Activated T-helper 17 cell treated with anti-CD3 and anti-CD28 coated beads, Interleukin-2, amount 50 U/mL, for 72 hours (primary cell): ENCODE results near the gene BEST3. TPM values are rescaled to one million over a fixed set of nuclear protein-coding genes. Genes with fewer than 3 reads are reported as not detected.
"Not testable (repeated sequence)": the region's sequence is repeated elsewhere in the genome, so short reads cannot be mapped to it uniquely, and the experiment has no call there.

Experiments
- ATAC-seq: fragments of 150-1000 bp; cut with Tn5 transposase; replicated peaks from 2 replicates; pipeline ENCODE4 v1.10.0; 2021; ENCODE audit warnings: mild to moderate bottlenecking, moderate library complexity
- H3K27ac Mint-ChIP-seq: one replicate; pipeline ENCODE4 v1.8.0; 2022; ENCODE audit warnings: mixed read lengths
- H3K27me3 Mint-ChIP-seq: one replicate; pipeline ENCODE4 v1.8.0; 2022; ENCODE audit warnings: mixed read lengths
- H3K36me3 Mint-ChIP-seq: one replicate; pipeline ENCODE4 v1.8.0; 2022; ENCODE audit warnings: low read depth, mild to moderate bottlenecking, mixed read lengths
- H3K4me1 Mint-ChIP-seq: one replicate; pipeline ENCODE4 v1.8.0; 2022; ENCODE audit warnings: mixed read lengths
- H3K4me3 Mint-ChIP-seq: one replicate; pipeline ENCODE4 v1.8.0; 2022; ENCODE audit warnings: mild to moderate bottlenecking, mixed read lengths
- H3K9me3 Mint-ChIP-seq: one replicate; pipeline ENCODE4 v1.8.0; 2022; ENCODE audit warnings: mixed read lengths
- total RNA-seq, 2 donors: library from RNA; stranded (reverse); gene quantifications; one replicate each; pipeline ENCODE4 v1.2.3, GENCODE V29; 2022

Gene BEST3
- total RNA-seq, 2 donors from 2014 or later, result not detected

- Mint-ChIP-seq H3K27me3 (no peaks in the 10 kb centered on the region), H3K27ac (no peak overlapping the region), H3K4me3 (no peak overlapping the region), H3K36me3 (no peaks in the 10 kb centered on the region), H3K9me3 (no peaks in the 10 kb centered on the region), H3K4me1 (no peaks in the 10 kb centered on the region)
- ATAC-seq, result no peak
These were observed 26.9 kb downstream of the BEST3 start for GRCh38 chr12:69672195-69672594.

GRCh38 chr12:69671597-69671996 is 27.5 kb downstream of the BEST3 start:
- Mint-ChIP-seq H3K4me1 (no peaks in the 10 kb centered on the region), H3K27me3 (no peaks in the 10 kb centered on the region), H3K36me3 (no peaks in the 10 kb centered on the region), H3K4me3 (no peak overlapping the region), H3K9me3 (no peaks in the 10 kb centered on the region), H3K27ac (no peak overlapping the region)
- ATAC-seq, result no peak

- H3K9me3 Mint-ChIP-seq, result no peaks in the 10 kb centered on the region
- peaks cover 4% of the 10 kb centered on the region for H3K27me3 Mint-ChIP-seq
- no peak overlapping the region for H3K4me3 Mint-ChIP-seq
- no peak for ATAC-seq
- no peak overlapping the region for H3K27ac Mint-ChIP-seq
- no peaks in the 10 kb centered on the region for H3K36me3 Mint-ChIP-seq
- H3K4me1 Mint-ChIP-seq, result no peaks in the 10 kb centered on the region
These were observed 32.3 kb downstream of the BEST3 start for GRCh38 chr12:69666798-69667197.

GRCh38 chr12:69664930-69665377 is 34.1 kb downstream of the BEST3 start:
- H3K4me1 Mint-ChIP-seq, H3K27ac Mint-ChIP-seq, ATAC-seq, H3K9me3 Mint-ChIP-seq, H3K36me3 Mint-ChIP-seq, H3K4me3 Mint-ChIP-seq: not testable (repeated sequence)
- H3K27me3 Mint-ChIP-seq, result peaks cover 11% of the 10 kb centered on the region

GRCh38 chr12:69663726-69664125 is 35.4 kb downstream of the BEST3 start:
- Mint-ChIP-seq H3K27me3 (peaks cover 18% of the 10 kb centered on the region), H3K27ac (no peak overlapping the region), H3K9me3 (no peaks in the 10 kb centered on the region), H3K4me1 (no peaks in the 10 kb centered on the region), H3K36me3 (no peaks in the 10 kb centered on the region), H3K4me3 (no peak overlapping the region)
- ATAC-seq, result no peak

GRCh38 chr12:69662764-69663163 is 36.3 kb downstream of the BEST3 start:
- H3K9me3 Mint-ChIP-seq, result no peaks in the 10 kb centered on the region
- ATAC-seq, result no peak
- peaks cover 24% of the 10 kb centered on the region for H3K27me3 Mint-ChIP-seq
- no peak overlapping the region for H3K27ac Mint-ChIP-seq
- H3K36me3 Mint-ChIP-seq, result no peaks in the 10 kb centered on the region
- no peaks in the 10 kb centered on the region for H3K4me1 Mint-ChIP-seq
- no peak overlapping the region for H3K4me3 Mint-ChIP-seq

GRCh38 chr12:69661386-69661785 is 37.7 kb downstream of the BEST3 start:
- H3K4me1 Mint-ChIP-seq, result no peaks in the 10 kb centered on the region
- H3K27me3 Mint-ChIP-seq, result peaks cover 25% of the 10 kb centered on the region
- no peak overlapping the region for H3K27ac Mint-ChIP-seq
- H3K4me3 Mint-ChIP-seq, result no peak overlapping the region
- H3K36me3 Mint-ChIP-seq, result no peaks in the 10 kb centered on the region
- no peak for ATAC-seq
- H3K9me3 Mint-ChIP-seq, result no peaks in the 10 kb centered on the region

GRCh38 chr12:69660164-69660863 is 38.8 kb downstream of the BEST3 start:
- H3K9me3 Mint-ChIP-seq, result no peaks in the 10 kb centered on the region
- H3K36me3 Mint-ChIP-seq, result no peaks in the 10 kb centered on the region
- no peaks in the 10 kb centered on the region for H3K4me1 Mint-ChIP-seq
- H3K4me3 Mint-ChIP-seq, result no peak overlapping the region
- H3K27me3 Mint-ChIP-seq, result peaks cover 28% of the 10 kb centered on the region
- ATAC-seq, result no peak
- H3K27ac Mint-ChIP-seq, result no peak overlapping the region

GRCh38 chr12:69658203-69658602 is 40.9 kb downstream of the BEST3 start:
- no peak for ATAC-seq
- H3K27ac Mint-ChIP-seq, result no peak overlapping the region
- H3K4me3 Mint-ChIP-seq, result no peak overlapping the region
- no peaks in the 10 kb centered on the region for H3K4me1 Mint-ChIP-seq
- H3K27me3 Mint-ChIP-seq, result peaks cover 24% of the 10 kb centered on the region
- H3K9me3 Mint-ChIP-seq, result no peaks in the 10 kb centered on the region
- no peaks in the 10 kb centered on the region for H3K36me3 Mint-ChIP-seq

- no peak for ATAC-seq
- Mint-ChIP-seq H3K4me1 (no peaks in the 10 kb centered on the region), H3K4me3 (no peak overlapping the region), H3K27ac (no peak overlapping the region), H3K9me3 (no peaks in the 10 kb centered on the region), H3K27me3 (peaks cover 24% of the 10 kb centered on the region), H3K36me3 (no peaks in the 10 kb centered on the region)
These were observed 41.5 kb downstream of the BEST3 start for GRCh38 chr12:69657376-69658137.

GRCh38 chr12:69655616-69656340 is 43.3 kb downstream of the BEST3 start:
- no peaks in the 10 kb centered on the region for H3K4me1 Mint-ChIP-seq
- H3K27ac Mint-ChIP-seq, result no peak overlapping the region
- H3K9me3 Mint-ChIP-seq, result no peaks in the 10 kb centered on the region
- H3K4me3 Mint-ChIP-seq, result no peak overlapping the region
- H3K36me3 Mint-ChIP-seq, result no peaks in the 10 kb centered on the region
- H3K27me3 Mint-ChIP-seq, result peaks cover 26% of the 10 kb centered on the region
- ATAC-seq, result no peak

GRCh38 chr12:69653703-69654102 is 45.4 kb downstream of the BEST3 start:
- Mint-ChIP-seq H3K27me3 (peaks cover 18% of the 10 kb centered on the region), H3K36me3 (no peaks in the 10 kb centered on the region), H3K9me3 (no peaks in the 10 kb centered on the region), H3K27ac (no peak overlapping the region), H3K4me3 (no peak overlapping the region), H3K4me1 (no peaks in the 10 kb centered on the region)
- no peak for ATAC-seq

- Mint-ChIP-seq H3K4me1 (no peaks in the 10 kb centered on the region), H3K9me3 (no peaks in the 10 kb centered on the region), H3K27ac (no peak overlapping the region), H3K4me3 (no peak overlapping the region), H3K27me3 (peaks cover 23% of the 10 kb centered on the region), H3K36me3 (no peaks in the 10 kb centered on the region)
- no peak for ATAC-seq
These were observed 47.2 kb downstream of the BEST3 start for GRCh38 chr12:69651922-69652321.

GRCh38 chr12:69649529-69649928 is 49.6 kb downstream of the BEST3 start:
- Mint-ChIP-seq H3K4me3 (no peak overlapping the region), H3K27ac (no peak overlapping the region), H3K36me3 (no peaks in the 10 kb centered on the region), H3K9me3 (no peaks in the 10 kb centered on the region), H3K27me3 (peaks cover 20% of the 10 kb centered on the region), H3K4me1 (no peaks in the 10 kb centered on the region)
- ATAC-seq, result no peak

- ATAC-seq, result no peak
- H3K36me3 Mint-ChIP-seq, result no peaks in the 10 kb centered on the region
- H3K4me3 Mint-ChIP-seq, result no peak overlapping the region
- H3K27ac Mint-ChIP-seq, result no peak overlapping the region
- no peaks in the 10 kb centered on the region for H3K9me3 Mint-ChIP-seq
- H3K27me3 Mint-ChIP-seq, result peaks cover 20% of the 10 kb centered on the region
- H3K4me1 Mint-ChIP-seq, result no peaks in the 10 kb centered on the region
These were observed 50.6 kb downstream of the BEST3 start for GRCh38 chr12:69648476-69648875.
